ENCODE results near the gene FOXO4. TPM values are rescaled to one million over a fixed set of nuclear protein-coding genes. Genes with fewer than 3 reads are reported as not detected.
A peak's percentile ranks its signal among the peaks of the same experiment; 100 is the strongest.

FOXO4 gene
- total and polyA plus RNA-seq, 11 donors: 23.2 to 48.7 (median 32.7) TPM

GRCh38 chrX:71107245-71107644, 11.6 kb downstream of the FOXO4 start:
- intact Hi-C loops (cut with DNase I): no loop called here

GRCh38 chrX:71107762-71108360, 12.2 kb downstream of the FOXO4 start:
- WGBS, 4 donors: 34 to 50% (median 42%) methylated on average over 9 of the region's 9 CpGs
- ATAC-seq: peak in 3 of 4 donors; percentile 36 to 62 (median 47)
- Histone ChIP-seq H3K27ac (peak overlapping the region in 1 of 12 donors; percentile 4), H3K4me1 (peaks cover 0 to 24% (median 0%) of the 10 kb centered on the region in 12 donors), H3K36me3 (no peaks in the 10 kb centered on the region), H3K27me3 (peaks cover 0 to 4% (median 0%) of the 10 kb centered on the region in 9 donors), H3K9me3 (no peaks in the 10 kb centered on the region), H3K4me3 (peak overlapping the region in 1 of 12 donors; percentile 58)
- TF ChIP-seq CTCF (IDR thresholded peaks at IDR 0.05) (no peak), POLR2A (IDR thresholded peaks at IDR 0.05) (no peak)
- intact Hi-C loops (cut with DNase I): no loop called here
- DNase-seq: peak in 2 of 5 donors; percentile 8 to 34

More at GRCh38 chrX:71107245-71107644, 11.6 kb downstream of the FOXO4 start:
- Histone ChIP-seq H3K36me3 (no peaks in the 10 kb centered on the region), H3K27ac (no peak overlapping the region), H3K4me1 (peaks cover 0 to 21% (median 0%) of the 10 kb centered on the region in 12 donors), H3K27me3 (peaks cover 0 to 4% (median 0%) of the 10 kb centered on the region in 9 donors), H3K9me3 (no peaks in the 10 kb centered on the region), H3K4me3 (no peak overlapping the region)
- ATAC-seq (no peak), DNase-seq (no peak)
- TF ChIP-seq CTCF (IDR thresholded peaks at IDR 0.05) (no peak), POLR2A (IDR thresholded peaks at IDR 0.05) (no peak)
- WGBS, 4 donors: 71 to 82% (median 76%) methylated on average over 4 of the region's 4 CpGs

GRCh38 chrX:71109051-71109450, 13.4 kb downstream of the FOXO4 start:
- H3K9me3 ChIP-seq: no peaks in the 10 kb centered on the region
- no peak overlapping the region for H3K27ac ChIP-seq
- peaks cover 0 to 4% (median 0%) of the 10 kb centered on the region in 9 donors for H3K27me3 ChIP-seq
- no peaks in the 10 kb centered on the region for H3K36me3 ChIP-seq
- peaks cover 0 to 13% (median 0%) of the 10 kb centered on the region in 12 donors for H3K4me1 ChIP-seq
- intact Hi-C loops (cut with DNase I): no loop called here
- TF ChIP-seq POLR2A (IDR thresholded peaks at IDR 0.05) (no peak), CTCF (IDR thresholded peaks at IDR 0.05) (no peak)
- no peak for DNase-seq
- 87 to 96% (median 92%) methylated on average over 6 of the region's 6 CpGs for WGBS, 4 donors
- no peak for ATAC-seq
- H3K4me3 ChIP-seq: peak overlapping the region in 1 of 12 donors; percentile 58

- Histone ChIP-seq H3K36me3 (no peaks in the 10 kb centered on the region), H3K4me1 (peaks cover 0 to 9% (median 0%) of the 10 kb centered on the region in 12 donors), H3K27ac (peak within 1 kb of the TSS in 1 of 12 donors; percentile 79), H3K27me3 (peaks cover 0 to 4% (median 0%) of the 10 kb centered on the region in 9 donors), H3K9me3 (no peaks in the 10 kb centered on the region), H3K4me3 (peak within 1 kb of the TSS in 2 of 12 donors; percentile 26 to 58)
- ATAC-seq: peak in 2 of 4 donors; percentile 57 to 69
- WGBS, 4 donors: 56 to 67% (median 63%) methylated on average over 7 to 8 of the region's 8 CpGs
- TF ChIP-seq POLR2A (IDR thresholded peaks at IDR 0.05): no peak
- no peak for TF ChIP-seq CTCF (IDR thresholded peaks at IDR 0.05)
- intact Hi-C loops (cut with DNase I): no loop called here
- DNase-seq: no peak
These were observed 15.6 kb downstream of the FOXO4 start, which contains the start of gene IL2RG for GRCh38 chrX:71111141-71111843. Gene IL2RG, minus strand, starts transcription at chrX:71111577. Its CDS starts 38 bp downstream, at chrX:71111539.
